Keratinocyte (primary cell): ENCODE measurements around the gene ATF2.

Experiments
- EZH2 ChIP-seq: IDR thresholded peaks from one replicate; pipeline ENCODE4 v1.6.1; 2012; ENCODE audit warnings: inconsistent platforms, mild to moderate bottlenecking, low read length, moderate library complexity
- TF ChIP-seq, protein P1 (sequence below), 3 experiments: IDR thresholded peaks in 1 of 3; conservative IDR thresholded peaks in 1 of 3; optimal IDR thresholded peaks in 1 of 3; 2 replicates in 2 of 3; 3 replicates in 1 of 3; pipeline versions ENCODE3 to v1.5.1; 2011; ENCODE audit warnings: low read length in 3 of 3, mild to moderate bottlenecking in 3 of 3, moderate library complexity in 2 of 3, control low read depth in 1 of 3, inconsistent platforms in 1 of 3; ENCODE audit not compliant: insufficient read depth in 2 of 3; ENCODE audit errors: extremely low read depth in 1 of 3

DNA sequence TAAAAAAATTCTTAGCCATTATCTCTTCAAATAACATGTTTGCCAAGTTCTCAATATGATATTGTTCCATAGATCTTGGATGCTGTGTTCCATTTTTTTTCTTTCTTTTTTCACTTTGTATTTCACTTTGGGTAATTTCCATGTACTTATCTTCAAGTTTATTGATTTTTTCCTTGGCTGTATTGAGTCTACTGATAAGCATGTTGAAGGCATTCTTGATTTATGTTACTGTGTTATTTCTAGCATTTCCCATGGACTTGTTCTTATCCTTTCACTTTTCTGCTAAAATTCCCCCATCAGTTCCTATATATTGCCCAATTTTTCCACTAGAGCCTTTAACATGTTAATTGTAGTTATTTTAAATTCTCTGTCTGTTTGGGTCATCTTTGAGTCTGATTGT is 112.0 kb downstream of the ATF2 start:
- TF ChIP-seq, protein P1, sequence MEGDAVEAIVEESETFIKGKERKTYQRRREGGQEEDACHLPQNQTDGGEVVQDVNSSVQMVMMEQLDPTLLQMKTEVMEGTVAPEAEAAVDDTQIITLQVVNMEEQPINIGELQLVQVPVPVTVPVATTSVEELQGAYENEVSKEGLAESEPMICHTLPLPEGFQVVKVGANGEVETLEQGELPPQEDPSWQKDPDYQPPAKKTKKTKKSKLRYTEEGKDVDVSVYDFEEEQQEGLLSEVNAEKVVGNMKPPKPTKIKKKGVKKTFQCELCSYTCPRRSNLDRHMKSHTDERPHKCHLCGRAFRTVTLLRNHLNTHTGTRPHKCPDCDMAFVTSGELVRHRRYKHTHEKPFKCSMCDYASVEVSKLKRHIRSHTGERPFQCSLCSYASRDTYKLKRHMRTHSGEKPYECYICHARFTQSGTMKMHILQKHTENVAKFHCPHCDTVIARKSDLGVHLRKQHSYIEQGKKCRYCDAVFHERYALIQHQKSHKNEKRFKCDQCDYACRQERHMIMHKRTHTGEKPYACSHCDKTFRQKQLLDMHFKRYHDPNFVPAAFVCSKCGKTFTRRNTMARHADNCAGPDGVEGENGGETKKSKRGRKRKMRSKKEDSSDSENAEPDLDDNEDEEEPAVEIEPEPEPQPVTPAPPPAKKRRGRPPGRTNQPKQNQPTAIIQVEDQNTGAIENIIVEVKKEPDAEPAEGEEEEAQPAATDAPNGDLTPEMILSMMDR (optimal IDR thresholded peaks at IDR 0.05 in 1 of 3, IDR thresholded peaks at IDR 0.05 in 1 of 3, conservative IDR thresholded peaks at IDR 0.05 in 1 of 3; ENCODE audit: extremely low read depth in 1 of 3, insufficient read depth in 2 of 3, low read length in 3 of 3): no peak
- no peak for TF ChIP-seq EZH2
